HG03521 (cell line): ENCODE results near the gene CPE.
A peak's percentile ranks its signal among the peaks of the same experiment; 100 is the strongest.
"Not testable (repeated sequence)": the region's sequence is repeated elsewhere in the genome, so short reads cannot be mapped to it uniquely, and the experiment has no call there.

Experiments
- ATAC-seq: cut with Tn5 transposase; IDR thresholded peaks from one replicate; pipeline ENCODE4 v1.9.1; 2021; ENCODE audit warnings: mild to moderate bottlenecking, moderate library complexity; ENCODE audit not compliant: unreplicated experiment

The CPE gene

GRCh38 chr4:165378745-165379677 is at the start of gene CPE:
Gene CPE, plus strand, starts transcription at chr4:165379008. Its CDS starts 214 bp downstream, at chr4:165379222.
- peak; percentile 93 for ATAC-seq

DNA sequence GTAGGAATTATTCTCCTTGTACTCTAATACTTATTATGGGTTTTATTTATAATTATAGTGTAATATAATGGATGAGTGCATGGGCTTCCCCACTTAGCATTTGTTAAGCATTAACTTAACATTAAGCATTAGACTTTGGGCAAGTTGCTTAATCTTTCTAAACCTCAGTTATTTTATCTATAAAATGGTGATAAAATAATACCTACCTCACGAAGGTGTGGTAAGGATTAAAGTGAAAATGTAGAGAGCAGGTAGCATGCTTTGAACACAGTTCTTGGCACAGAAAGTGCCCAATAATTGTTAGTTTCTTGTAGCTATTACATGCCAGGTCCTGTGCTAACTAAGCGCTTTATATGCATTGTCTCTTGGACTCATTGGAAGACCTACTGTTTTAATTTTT is 48.7 kb upstream of the CPE start:
- no peak for ATAC-seq

- ATAC-seq, result no peak
Observed at GRCh38 chr4:165330666-165331065, 48.1 kb upstream of the CPE start.

- no peak for ATAC-seq
Observed at GRCh38 chr4:165331359-165331758, 47.4 kb upstream of the CPE start.

DNA sequence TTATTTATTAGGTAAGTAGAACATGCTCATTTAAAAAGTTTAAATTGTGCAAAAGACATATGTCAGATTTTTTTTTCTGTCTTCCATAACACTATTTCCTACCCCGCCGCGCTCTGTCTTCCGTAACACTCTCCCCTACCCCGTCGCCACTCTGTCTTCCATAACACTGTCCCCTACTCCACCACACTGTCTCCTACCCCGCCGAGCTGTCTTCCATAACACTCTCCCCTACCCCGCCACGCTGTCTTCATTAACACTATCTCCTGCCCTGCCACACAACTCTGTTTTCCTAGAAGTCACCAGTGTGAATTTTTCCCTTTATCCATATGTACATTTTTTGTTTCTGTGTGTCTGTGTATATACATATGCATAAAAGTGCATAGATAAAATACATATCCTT is 47.0 kb upstream of the CPE start:
- no peak for ATAC-seq

DNA sequence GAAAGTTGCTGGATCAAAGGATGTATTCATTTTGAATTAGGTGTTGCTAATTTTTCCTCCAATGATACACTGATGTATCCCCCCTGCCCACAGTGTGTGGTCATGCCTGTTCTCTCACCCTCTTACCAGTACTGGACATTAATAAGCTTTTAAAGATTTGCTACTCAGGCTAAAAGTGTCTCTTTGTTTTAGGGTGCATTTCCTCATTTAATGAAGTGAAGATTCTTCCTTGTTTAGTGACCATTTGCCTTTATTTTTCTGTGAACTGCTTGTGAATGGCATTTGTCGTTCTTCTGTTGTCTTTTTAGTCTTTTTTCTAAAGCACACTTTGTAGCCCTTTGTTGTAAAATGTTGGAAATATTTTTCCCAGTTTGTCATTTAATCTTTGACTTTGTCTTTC is 46.3 kb upstream of the CPE start:
- ATAC-seq, result no peak

DNA sequence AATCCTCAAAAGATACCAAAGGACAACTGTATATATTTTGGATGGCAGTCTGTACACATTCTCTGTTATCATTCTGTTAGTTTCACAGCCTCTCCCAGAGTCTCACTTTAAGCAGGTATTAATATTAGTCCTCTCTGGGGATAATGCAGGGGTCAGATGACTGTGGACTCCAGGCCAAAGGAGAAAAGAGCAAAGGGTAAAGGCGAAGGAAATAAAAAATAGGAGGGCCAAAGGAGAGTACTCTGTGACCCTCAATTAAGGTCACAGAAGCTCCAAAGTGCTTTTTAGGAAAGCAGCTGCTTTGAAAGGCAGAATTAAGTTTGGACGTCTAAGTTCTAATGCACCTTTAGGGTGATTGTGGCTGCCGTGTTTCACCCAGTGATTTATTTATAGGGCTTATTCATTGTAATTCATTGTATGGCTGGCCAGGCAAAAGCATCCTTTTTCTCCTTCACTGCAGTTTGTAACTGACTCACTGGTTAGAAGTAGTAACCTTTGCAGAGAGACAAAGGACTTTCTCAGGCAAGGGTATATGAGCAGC is 43.6 kb upstream of the CPE start:
- ATAC-seq, result no peak

GRCh38 chr4:165336743-165337142 is 42.1 kb upstream of the CPE start:
- no peak for ATAC-seq

DNA sequence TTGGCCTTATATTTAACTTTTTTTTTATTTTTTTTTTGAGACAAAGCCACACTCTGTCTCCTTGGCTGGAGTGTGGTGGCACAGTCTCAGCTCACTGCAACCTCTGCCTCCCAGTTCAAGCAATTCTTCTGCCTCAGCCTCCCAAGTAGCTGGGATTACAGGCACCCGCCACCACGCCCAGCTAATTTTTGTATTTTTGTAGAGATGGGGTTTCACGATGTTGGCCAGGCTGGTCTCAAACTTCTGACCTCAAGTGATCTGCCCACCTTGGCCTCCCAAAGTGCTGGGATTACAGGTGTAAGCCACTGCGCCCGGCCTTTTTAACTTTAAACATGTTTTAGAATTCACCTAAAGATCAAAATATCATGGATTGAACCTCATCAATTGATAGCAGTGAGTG is 36.5 kb upstream of the CPE start:
- not testable (repeated sequence) for ATAC-seq

DNA sequence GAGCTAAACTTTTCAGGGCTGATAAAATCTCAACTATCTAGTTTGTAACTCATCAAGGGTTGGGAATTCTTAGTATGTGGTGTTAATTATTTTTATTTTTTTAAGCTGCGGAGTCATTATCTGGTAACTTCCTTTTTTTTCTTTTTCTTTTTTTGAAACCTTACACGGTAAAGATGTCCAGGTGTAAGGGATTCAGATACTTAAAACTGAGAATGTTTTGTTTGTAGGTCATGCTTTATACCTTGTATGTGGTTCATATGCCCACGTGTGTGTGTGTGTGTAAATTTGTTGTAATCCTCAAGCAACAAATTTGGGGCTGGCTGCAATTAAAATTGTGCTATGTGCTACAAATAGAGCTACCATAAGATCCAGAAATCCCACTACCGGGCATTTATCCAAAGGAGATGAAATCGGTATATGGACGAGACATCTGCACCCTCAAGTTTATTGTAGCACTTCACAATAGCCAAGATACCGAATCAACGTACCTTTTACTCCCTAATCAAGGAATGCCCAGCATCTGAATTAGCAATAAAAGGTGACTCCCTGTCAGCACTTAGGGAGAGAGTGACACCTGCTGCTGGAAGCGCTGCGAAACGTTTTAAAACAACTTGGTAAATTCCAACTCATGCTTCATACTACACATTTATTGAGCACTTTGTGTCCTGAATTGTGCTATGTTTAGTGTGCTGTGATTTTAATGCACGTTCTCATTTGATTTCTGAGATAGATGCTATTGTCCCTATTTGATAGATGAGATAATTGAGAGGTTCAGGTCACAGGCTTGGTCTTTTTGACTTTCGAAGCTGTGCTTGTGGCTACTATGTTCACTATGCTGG is 35.2 kb upstream of the CPE start:
- no peak for ATAC-seq

GRCh38 chr4:165345666-165346417 is 33.0 kb upstream of the CPE start:
- no peak for ATAC-seq

DNA sequence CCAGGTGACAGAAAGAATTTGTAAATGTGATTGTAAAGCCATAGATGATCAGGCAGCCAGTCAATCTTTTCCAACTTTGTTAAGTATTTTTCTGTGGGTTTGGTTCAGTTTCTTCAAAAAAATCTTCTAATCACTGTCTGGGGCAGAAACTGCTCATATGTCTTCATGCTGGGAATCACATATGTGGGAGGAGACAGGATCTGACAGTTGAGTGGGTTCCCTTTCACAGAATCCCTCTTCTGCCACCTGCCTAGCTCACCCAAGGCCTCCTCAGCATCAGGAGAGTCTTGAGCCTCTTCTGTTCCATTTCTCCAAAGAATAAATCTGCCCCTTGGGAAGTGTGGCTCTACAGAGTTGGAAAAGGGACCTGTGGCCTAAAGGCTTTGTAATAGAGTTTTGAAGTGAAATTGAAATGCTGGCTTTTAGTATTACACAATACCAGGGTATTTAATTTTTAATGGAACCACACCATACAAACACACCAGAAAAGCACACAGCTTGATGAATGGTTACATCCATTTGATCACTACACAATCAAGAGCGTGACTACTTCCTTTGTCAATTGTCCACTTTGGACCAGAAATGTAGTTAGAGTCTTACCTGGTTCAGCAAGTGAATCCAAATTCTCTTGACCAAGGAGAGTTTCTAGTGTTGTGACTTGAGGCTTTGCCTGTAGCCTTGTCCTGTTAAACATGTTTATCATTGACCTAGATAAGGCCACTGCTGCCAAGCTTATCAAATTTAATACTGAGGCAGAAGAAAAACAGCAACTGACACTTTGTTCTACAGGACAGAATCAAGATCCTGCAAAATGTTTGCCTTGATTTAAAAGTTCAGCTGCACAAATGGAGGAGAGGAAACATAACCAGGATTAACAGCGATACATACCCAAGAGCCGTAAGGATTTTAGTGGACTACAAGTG is 30.9 kb upstream of the CPE start:
- no peak for ATAC-seq

- ATAC-seq, result no peak
Observed at GRCh38 chr4:165351359-165352130, 27.3 kb upstream of the CPE start.

DNA sequence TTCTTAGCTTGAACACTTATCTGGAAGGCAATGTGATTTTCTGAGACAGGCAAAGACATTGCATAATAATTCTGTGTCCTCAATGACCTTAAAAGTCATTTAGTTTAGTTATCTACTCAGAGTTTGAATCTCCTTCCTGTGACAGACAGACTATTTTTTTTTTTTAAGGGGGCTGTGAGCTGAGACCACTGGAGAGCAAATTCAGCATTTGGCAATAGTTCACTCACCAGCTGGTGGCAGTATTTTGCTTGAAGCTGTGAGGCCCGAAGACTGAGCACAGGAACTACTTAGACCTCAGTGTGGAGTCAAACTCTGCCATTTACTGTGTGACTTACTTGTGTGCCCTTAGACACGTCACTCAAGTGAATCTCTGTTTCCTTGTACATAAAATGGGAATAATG is 22.9 kb upstream of the CPE start:
- ATAC-seq, result no peak

- ATAC-seq, result no peak
Observed at GRCh38 chr4:165359506-165359905, 19.3 kb upstream of the CPE start.

DNA sequence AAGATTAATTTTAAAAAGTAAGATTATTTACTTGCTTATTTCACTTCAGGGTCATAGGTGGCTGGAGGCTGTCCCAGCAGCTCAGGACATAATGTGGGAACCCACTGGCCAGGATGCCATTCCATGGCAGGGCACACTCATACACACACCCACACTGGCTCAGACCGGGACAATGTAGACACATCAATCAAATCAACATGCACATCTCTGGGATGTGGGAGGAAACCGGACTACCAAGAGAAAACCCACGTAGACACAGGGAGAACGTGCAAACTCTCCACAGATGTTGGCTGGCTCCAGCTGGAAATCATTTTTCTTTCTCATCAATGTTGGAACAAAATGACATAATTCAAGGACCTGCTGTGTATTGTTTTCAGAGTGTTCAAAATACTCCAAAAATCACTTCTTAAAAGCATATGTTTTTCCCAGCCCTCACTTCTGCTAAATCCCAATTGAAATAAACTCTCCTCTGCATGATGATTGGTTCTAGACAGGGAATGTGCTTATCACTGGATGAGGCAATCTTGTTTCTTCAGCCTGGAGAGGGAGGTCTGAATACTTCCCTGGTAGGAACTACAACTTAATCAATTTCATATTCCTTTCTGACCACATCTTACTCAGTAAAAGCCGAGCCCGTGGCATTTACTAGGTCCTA is 18.6 kb upstream of the CPE start:
- no peak for ATAC-seq

GRCh38 chr4:165360985-165361670 is 17.7 kb upstream of the CPE start:
- ATAC-seq, result no peak

GRCh38 chr4:165361810-165362209 is 17.0 kb upstream of the CPE start:
- ATAC-seq, result no peak
